H9 (cell line): ENCODE data around the gene DENND1A. TPM values are rescaled to one million over a fixed set of nuclear protein-coding genes. Genes with fewer than 3 reads are reported as not detected.

Experiments used
- DNase-seq: peaks from one replicate; pipeline ENCODE4 v3.0.0-alpha.2; 2017
- H2AFZ ChIP-seq: one replicate; pipeline ENCODE4 v1.6.1; 2013; ENCODE audit warnings: mild to moderate bottlenecking, low read length, control low read depth, moderate library complexity
- H2AK5ac ChIP-seq: 2 replicates; pipeline ENCODE4 v1.6.1; 2013; ENCODE audit warnings: low read length, control low read depth, mixed read lengths; ENCODE audit not compliant: insufficient read length
- H2BK120ac ChIP-seq: one replicate; pipeline ENCODE4 v1.6.1; 2013; ENCODE audit warnings: low read depth, mild to moderate bottlenecking, low read length, control low read depth, inconsistent platforms; ENCODE audit not compliant: poor library complexity, severe bottlenecking
- H2BK12ac ChIP-seq: 2 replicates; pipeline ENCODE4 v1.6.1; 2013; ENCODE audit warnings: low read length, control low read depth, mixed read lengths, low read depth; ENCODE audit not compliant: insufficient read length
- H2BK15ac ChIP-seq: 2 replicates; pipeline ENCODE4 v1.6.1; 2013; ENCODE audit warnings: low read depth, low read length, control low read depth
- H2BK20ac ChIP-seq: one replicate; pipeline ENCODE4 v1.6.1; 2013; ENCODE audit warnings: low read depth, mild to moderate bottlenecking, low read length, control low read depth, inconsistent platforms; ENCODE audit not compliant: poor library complexity, severe bottlenecking
- H2BK5ac ChIP-seq: 2 replicates; pipeline ENCODE4 v1.6.1; 2013; ENCODE audit warnings: low read length, control low read depth, mixed read lengths; ENCODE audit not compliant: insufficient read length
- H3K14ac ChIP-seq: 2 replicates; pipeline ENCODE4 v1.6.1; 2013; ENCODE audit warnings: low read length, control low read depth; ENCODE audit not compliant: insufficient read depth
- H3K18ac ChIP-seq: 2 replicates; pipeline ENCODE4 v1.6.1; 2013; ENCODE audit warnings: low read depth, mild to moderate bottlenecking, mixed read lengths, low read length, control low read depth; ENCODE audit not compliant: insufficient read length
- H3K23ac ChIP-seq: 2 replicates; pipeline ENCODE4 v1.6.1; 2013; ENCODE audit warnings: low read length, control low read depth, mixed read lengths, low read depth; ENCODE audit not compliant: insufficient read length
- H3K23me2 ChIP-seq: 2 replicates; pipeline ENCODE4 v1.6.1; 2013; ENCODE audit warnings: low read depth, mild to moderate bottlenecking, mixed read lengths, low read length, control low read depth; ENCODE audit not compliant: insufficient read length, poor library complexity, severe bottlenecking
- H3K27ac ChIP-seq: 2 replicates; pipeline ENCODE4 v1.5.1; 2013; ENCODE audit warnings: low read length, control low read depth, mixed read lengths, low read depth; ENCODE audit not compliant: insufficient read length
- H3K27me3 ChIP-seq: 2 replicates; pipeline ENCODE4 v1.6.1; 2013; ENCODE audit warnings: low read length, control low read depth, inconsistent platforms; ENCODE audit not compliant: insufficient read depth
- H3K4ac ChIP-seq: 2 replicates; pipeline ENCODE4 v1.6.1; 2013; ENCODE audit warnings: low read depth, mild to moderate bottlenecking, control low read depth, inconsistent platforms, low read length, moderate library complexity
- H3K4me1 ChIP-seq: 2 replicates; pipeline ENCODE4 v1.6.1; 2013; ENCODE audit warnings: low read length, control low read depth, inconsistent platforms; ENCODE audit not compliant: insufficient read depth
- H3K4me2 ChIP-seq: 2 replicates; pipeline ENCODE4 v1.6.1; 2013; ENCODE audit warnings: low read length, control low read depth, mixed read lengths; ENCODE audit not compliant: insufficient read length, insufficient read depth
- H3K56ac ChIP-seq: 2 replicates; pipeline ENCODE4 v1.6.1; 2013; ENCODE audit warnings: low read depth, mild to moderate bottlenecking, mixed read lengths, low read length, control low read depth; ENCODE audit not compliant: insufficient read length
- H3K79me1 ChIP-seq: 2 replicates; pipeline ENCODE4 v1.6.1; 2013; ENCODE audit warnings: low read depth, mild to moderate bottlenecking, moderate library complexity, low read length, control low read depth, inconsistent platforms; ENCODE audit not compliant: insufficient read depth, poor library complexity, severe bottlenecking
- H3K79me2 ChIP-seq: 2 replicates; pipeline ENCODE4 v1.6.1; 2013; ENCODE audit warnings: low read length, control low read depth, inconsistent platforms; ENCODE audit not compliant: insufficient read depth
- H3K9ac ChIP-seq: 2 replicates; pipeline ENCODE4 v1.6.1; 2013; ENCODE audit warnings: low read length, control low read depth, mixed read lengths; ENCODE audit not compliant: insufficient read length; ENCODE audit errors: extremely low read depth
- H3K9me3 ChIP-seq: one replicate; pipeline ENCODE4 v1.6.1; 2013; ENCODE audit warnings: low read depth, low read length, inconsistent platforms; ENCODE audit not compliant: control insufficient read depth
- H3T11ph ChIP-seq: one replicate; pipeline ENCODE4 v1.6.1; 2013; ENCODE audit warnings: mild to moderate bottlenecking, low read length, control low read depth, inconsistent platforms
- H4K20me1 ChIP-seq: one replicate; pipeline ENCODE4 v1.6.1; 2013; ENCODE audit not compliant: control insufficient read depth, insufficient read length, insufficient read depth
- H4K5ac ChIP-seq: 2 replicates; pipeline ENCODE4 v1.6.1; 2013; ENCODE audit warnings: low read depth, mild to moderate bottlenecking, mixed read lengths, low read length, control low read depth; ENCODE audit not compliant: insufficient read length
- H4K8ac ChIP-seq: replicated peaks from 2 replicates; pipeline ENCODE4 v1.6.1; 2013; ENCODE audit warnings: low read length, control low read depth, mixed read lengths, low read depth; ENCODE audit not compliant: insufficient read length
- H4K91ac ChIP-seq: 2 replicates; pipeline ENCODE4 v1.6.1; 2013; ENCODE audit warnings: low read depth, mild to moderate bottlenecking, moderate library complexity, mixed read lengths, low read length, control low read depth; ENCODE audit not compliant: insufficient read length
- H3K27ac Mint-ChIP-seq, 3 experiments: 2 replicates in 2 of 3; 3 replicates in 1 of 3; pipeline ENCODE4 v1.8.0; 2020 to 2021; ENCODE audit warnings: mixed read lengths in 3 of 3, mild to moderate bottlenecking in 1 of 3, moderate library complexity in 1 of 3
- H3K27me3 Mint-ChIP-seq: 2 replicates; pipeline ENCODE4 v1.8.0; 2021; ENCODE audit warnings: low read depth, mild to moderate bottlenecking, moderate library complexity, mixed read lengths
- H3K36me3 Mint-ChIP-seq, 3 experiments: 2 replicates in 2 of 3; 3 replicates in 1 of 3; pipeline ENCODE4 v1.8.0; 2020 to 2021; ENCODE audit warnings: low read depth in 3 of 3, mixed read lengths in 3 of 3; ENCODE audit not compliant: insufficient read depth in 1 of 3
- H3K4me1 Mint-ChIP-seq, 2 experiments: 2 replicates each; pipeline ENCODE4 v1.8.0; 2020; ENCODE audit warnings: mixed read lengths in 2 of 2
- H3K4me3 Mint-ChIP-seq, 2 experiments: 2 replicates in 1 of 2; 3 replicates in 1 of 2; pipeline ENCODE4 v1.8.0; 2020 to 2021; ENCODE audit warnings: mild to moderate bottlenecking in 2 of 2, mixed read lengths in 2 of 2, moderate library complexity in 1 of 2
- H3K9me3 Mint-ChIP-seq, 2 experiments: 2 replicates in 1 of 2; 3 replicates in 1 of 2; pipeline ENCODE4 v1.8.0; 2020; ENCODE audit warnings: mild to moderate bottlenecking in 2 of 2, mixed read lengths in 2 of 2, moderate library complexity in 1 of 2
- CTCF ChIP-seq: fragments of 200-600 bp; sonication (generic); conservative IDR thresholded peaks from 3 replicates; pipeline ENCODE4 v1.8.0; 2021; ENCODE audit warnings: antibody characterized with exemption, mild to moderate bottlenecking
- WGBS: extraction: QIAGEN DNeasy Blood & Tissue Kit; methylation state at CpG from one replicate; pipeline ENCODE4 v1.1.7; 2013; ENCODE audit warnings: missing lambda C conversion rate, low lambda C conversion rate, mixed read lengths; ENCODE audit not compliant: insufficient read length; ENCODE audit errors: extremely low coverage; 5-methylcytosine and 5-hydroxymethylcytosine counted together
- total RNA-seq: library from RNA; stranded (reverse); gene quantifications from 2 replicates; pipeline ENCODE4 v1.2.1, GENCODE V29; 2021

Gene DENND1A
- total RNA-seq, 1 experiment from 2014 or later: 20.4 TPM

- H3K27ac Mint-ChIP-seq: peak overlapping the region in 2 of 3 experiments; percentile 41 to 49; a peak in 1 of 7 replicates
- Histone ChIP-seq H3K79me2 (no peaks in the 10 kb centered on the region), H2AFZ (no peak overlapping the region), H4K91ac (no peak overlapping the region), H3K9me3 (no peaks in the 10 kb centered on the region), H4K20me1 (no peaks in the 10 kb centered on the region), H2BK120ac (no peak overlapping the region), H3K79me1 (no peaks in the 10 kb centered on the region), H3K27me3 (no peaks in the 10 kb centered on the region), H3K4me2 (no peak overlapping the region), H2AK5ac (no peak overlapping the region), H3K23me2 (no peaks in the 10 kb centered on the region), H3K23ac (no peak overlapping the region), H3K56ac (no peak overlapping the region), H3K4me1 (no peaks in the 10 kb centered on the region), H4K5ac (no peak overlapping the region), H2BK12ac (no peak overlapping the region), H2BK20ac (no peak overlapping the region), H3K9ac (no peak overlapping the region), H3K14ac (no peak overlapping the region; the same call in 1 of the 2 replicates), H3T11ph (no peak overlapping the region), H3K27ac (no peak overlapping the region), H4K8ac (no peak overlapping the region), H2BK15ac (no peak overlapping the region), H2BK5ac (no peak overlapping the region), H3K4ac (no peak overlapping the region), H3K18ac (no peak overlapping the region)
- H3K9me3 Mint-ChIP-seq: no peaks in the 10 kb centered on the region
- DNase-seq: no peak
- H3K4me1 Mint-ChIP-seq: peaks cover 7 to 10% of the 10 kb centered on the region in 2 experiments
- no peak overlapping the region for H3K4me3 Mint-ChIP-seq
- H3K36me3 Mint-ChIP-seq: no peaks in the 10 kb centered on the region
- peaks cover 4% of the 10 kb centered on the region; the same call in 1 of the 2 replicates for H3K27me3 Mint-ChIP-seq
- no peak for TF ChIP-seq CTCF
- no CpG with 5 or more reads among the region's 6 CpGs for WGBS
These were observed 584.4 kb downstream of the DENND1A start for GRCh38 chr9:123345567-123345955.
